ENCODE data around the gene ADSL.
A peak's percentile ranks its signal among the peaks of the same experiment; 100 is the strongest.

ADSL gene

DNA sequence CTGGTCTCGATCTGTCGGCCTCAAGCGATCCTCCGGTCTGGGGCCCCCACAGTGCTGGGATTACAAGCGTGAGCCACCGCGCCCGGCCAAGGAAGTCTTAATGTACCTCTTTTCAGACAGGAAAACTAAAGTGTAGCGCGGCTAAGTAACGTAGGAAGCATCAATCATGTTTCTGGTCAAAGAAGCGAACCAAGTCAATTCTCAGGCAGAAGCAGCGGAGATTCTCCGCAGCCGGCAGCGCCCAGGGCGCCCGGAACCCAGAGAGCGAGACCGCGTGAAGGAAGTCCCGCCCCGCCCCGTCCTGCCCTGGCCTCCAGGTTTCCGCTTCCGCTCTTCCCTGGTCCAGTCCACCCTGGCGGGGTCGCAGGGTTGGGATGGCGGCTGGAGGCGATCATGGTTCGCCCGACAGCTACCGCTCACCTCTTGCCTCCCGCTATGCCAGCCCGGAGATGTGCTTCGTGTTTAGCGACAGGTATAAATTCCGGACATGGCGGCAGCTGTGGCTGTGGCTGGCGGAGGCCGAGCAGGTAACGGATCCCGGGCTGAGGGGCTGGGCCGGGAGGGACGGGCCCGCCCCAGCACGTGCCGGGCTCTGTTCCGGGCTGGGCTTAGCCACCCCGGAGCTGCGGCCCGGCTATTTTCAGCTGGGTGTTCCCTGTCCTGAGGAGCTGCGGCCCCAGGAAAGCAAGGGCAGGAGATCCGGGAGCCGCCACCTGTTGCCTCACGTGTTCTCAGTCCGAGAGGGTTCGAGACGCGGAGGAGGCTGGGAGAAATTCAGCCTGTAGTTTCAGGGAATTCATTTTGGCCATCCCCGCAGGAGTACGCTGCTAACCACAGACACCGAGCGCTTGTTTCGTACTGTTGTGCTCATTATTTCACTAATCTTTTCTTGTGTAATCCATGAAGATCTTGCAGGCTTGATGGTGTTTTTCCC lies at the start of gene ADSL:
Gene ADSL (plus strand): TSS at position 316 of the 934 bp plus-strand sequence. CDS start 59 bp downstream, at position 375.
- peak; percentile 90 for DNase-seq
- H3K27ac ChIP-seq = peak within 1 kb of the TSS; percentile 86
- peaks cover 32% of the 10 kb centered on the region for H3K36me3 ChIP-seq
- TF ChIP-seq, protein P1, sequence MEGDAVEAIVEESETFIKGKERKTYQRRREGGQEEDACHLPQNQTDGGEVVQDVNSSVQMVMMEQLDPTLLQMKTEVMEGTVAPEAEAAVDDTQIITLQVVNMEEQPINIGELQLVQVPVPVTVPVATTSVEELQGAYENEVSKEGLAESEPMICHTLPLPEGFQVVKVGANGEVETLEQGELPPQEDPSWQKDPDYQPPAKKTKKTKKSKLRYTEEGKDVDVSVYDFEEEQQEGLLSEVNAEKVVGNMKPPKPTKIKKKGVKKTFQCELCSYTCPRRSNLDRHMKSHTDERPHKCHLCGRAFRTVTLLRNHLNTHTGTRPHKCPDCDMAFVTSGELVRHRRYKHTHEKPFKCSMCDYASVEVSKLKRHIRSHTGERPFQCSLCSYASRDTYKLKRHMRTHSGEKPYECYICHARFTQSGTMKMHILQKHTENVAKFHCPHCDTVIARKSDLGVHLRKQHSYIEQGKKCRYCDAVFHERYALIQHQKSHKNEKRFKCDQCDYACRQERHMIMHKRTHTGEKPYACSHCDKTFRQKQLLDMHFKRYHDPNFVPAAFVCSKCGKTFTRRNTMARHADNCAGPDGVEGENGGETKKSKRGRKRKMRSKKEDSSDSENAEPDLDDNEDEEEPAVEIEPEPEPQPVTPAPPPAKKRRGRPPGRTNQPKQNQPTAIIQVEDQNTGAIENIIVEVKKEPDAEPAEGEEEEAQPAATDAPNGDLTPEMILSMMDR (IDR thresholded peaks at IDR 0.05; ENCODE audit: low read depth, low read length) = no peak
- no peaks in the 10 kb centered on the region for H3K9me3 ChIP-seq (ENCODE audit: severe bottlenecking)
- peak within 1 kb of the TSS; percentile 94 for H3K4me3 ChIP-seq (ENCODE audit: low read depth, low read length)
- no peaks in the 10 kb centered on the region for H3K27me3 ChIP-seq (ENCODE audit: insufficient read depth, low read depth, severe bottlenecking)

DNA sequence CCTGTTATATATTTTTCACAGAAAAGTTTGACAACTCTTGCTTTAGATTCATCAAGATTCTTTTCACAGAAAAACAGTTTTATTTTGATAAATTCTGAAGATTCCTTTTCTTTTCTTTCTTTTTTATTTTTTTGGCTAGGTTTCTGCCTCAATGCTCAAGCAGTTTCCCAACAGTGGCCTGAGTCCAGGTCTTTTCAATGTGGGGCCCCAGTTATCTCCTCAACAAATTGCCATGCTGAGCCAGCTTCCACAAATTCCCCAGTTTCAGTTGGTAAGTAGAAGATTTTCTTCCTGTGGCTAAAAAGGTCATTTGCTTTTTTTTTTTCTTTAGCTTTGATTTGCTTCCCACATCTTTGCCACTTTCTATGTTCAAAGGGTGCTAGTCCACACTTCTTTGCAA lies 46.0 kb upstream of the ADSL start:
- no peak overlapping the region for H3K27ac ChIP-seq
- peaks cover 28% of the 10 kb centered on the region for H3K36me3 ChIP-seq

DNA sequence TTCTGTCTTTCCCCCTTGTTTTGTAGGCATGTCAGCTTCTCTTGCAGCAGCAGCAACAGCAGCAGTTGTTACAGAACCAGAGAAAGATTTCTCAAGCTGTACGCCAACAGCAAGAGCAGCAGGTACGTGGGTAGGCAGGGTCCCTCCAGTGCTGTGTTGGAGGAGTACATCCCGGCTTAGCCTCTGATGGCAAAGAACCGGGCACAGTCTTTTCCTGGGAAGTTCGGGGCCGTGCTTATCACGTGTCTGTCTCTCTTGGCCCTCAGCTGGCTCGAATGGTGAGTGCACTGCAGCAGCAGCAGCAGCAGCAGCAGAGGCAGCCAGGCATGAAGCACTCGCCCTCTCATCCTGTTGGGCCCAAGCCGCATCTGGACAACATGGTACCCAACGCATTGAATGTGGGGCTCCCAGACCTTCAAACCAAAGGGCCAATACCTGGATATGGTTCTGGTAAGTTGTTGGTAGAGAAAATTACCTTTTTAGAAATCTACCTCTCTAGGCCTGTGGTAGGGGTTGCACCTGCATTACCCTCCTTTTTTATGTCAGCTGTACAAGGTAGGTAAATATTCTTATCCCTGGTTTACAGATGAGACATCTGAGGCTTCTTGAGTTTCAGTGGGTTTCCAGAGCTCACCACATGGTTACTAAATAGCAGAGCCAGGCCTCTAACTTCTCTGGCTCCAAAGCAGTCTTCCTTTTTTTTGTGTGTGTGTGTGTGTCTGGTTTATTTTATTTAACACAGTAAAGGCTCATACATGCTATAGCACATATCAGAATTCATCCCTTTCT lies 45.2 kb upstream of the ADSL start:
- DNase-seq = no peak
- H3K36me3 ChIP-seq = peaks cover 28% of the 10 kb centered on the region
- H3K27me3 ChIP-seq (ENCODE audit: insufficient read depth, low read depth, severe bottlenecking) = no peaks in the 10 kb centered on the region
- no peak overlapping the region for H3K4me3 ChIP-seq (ENCODE audit: low read depth, low read length)
- no peaks in the 10 kb centered on the region for H3K9me3 ChIP-seq (ENCODE audit: severe bottlenecking)
- H3K27ac ChIP-seq = no peak overlapping the region
- TF ChIP-seq, protein P1 (IDR thresholded peaks at IDR 0.05; ENCODE audit: low read depth, low read length) = no peak

More for the DNA sequence above, 46.0 kb upstream of the ADSL start:
- Histone ChIP-seq H3K27me3 (ENCODE audit: insufficient read depth, low read depth, severe bottlenecking) (no peaks in the 10 kb centered on the region), H3K4me3 (ENCODE audit: low read depth, low read length) (no peak overlapping the region), H3K9me3 (ENCODE audit: severe bottlenecking) (no peaks in the 10 kb centered on the region)
- DNase-seq = no peak
- TF ChIP-seq, protein P1 (IDR thresholded peaks at IDR 0.05; ENCODE audit: low read depth, low read length) = no peak

DNA sequence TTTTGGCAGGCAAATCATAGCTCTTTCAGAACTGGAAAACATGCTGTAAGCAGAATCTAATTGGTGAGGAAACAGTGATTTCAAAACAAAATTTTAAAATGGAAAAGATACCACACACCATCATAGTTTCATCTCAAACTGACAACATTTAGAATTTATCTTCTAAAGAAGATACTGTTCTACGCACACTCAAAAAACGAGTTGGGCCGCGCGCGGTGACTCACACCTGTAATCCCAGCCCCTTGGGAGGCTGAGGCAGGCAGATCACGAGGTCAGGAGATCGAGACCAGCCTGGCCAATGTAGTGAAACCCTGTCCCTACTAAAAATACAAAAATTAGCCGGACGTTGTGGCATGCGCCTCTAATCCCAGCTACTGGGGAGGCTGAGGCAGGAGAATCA lies 44.2 kb upstream of the ADSL start:
- Histone ChIP-seq H3K4me3 (ENCODE audit: low read depth, low read length) (no peak overlapping the region), H3K9me3 (ENCODE audit: severe bottlenecking) (no peaks in the 10 kb centered on the region), H3K27me3 (ENCODE audit: insufficient read depth, low read depth, severe bottlenecking) (no peaks in the 10 kb centered on the region), H3K27ac (no peak overlapping the region), H3K36me3 (peaks cover 22% of the 10 kb centered on the region)
- no peak for DNase-seq
- TF ChIP-seq, protein P1 (IDR thresholded peaks at IDR 0.05; ENCODE audit: low read depth, low read length) = no peak

DNA sequence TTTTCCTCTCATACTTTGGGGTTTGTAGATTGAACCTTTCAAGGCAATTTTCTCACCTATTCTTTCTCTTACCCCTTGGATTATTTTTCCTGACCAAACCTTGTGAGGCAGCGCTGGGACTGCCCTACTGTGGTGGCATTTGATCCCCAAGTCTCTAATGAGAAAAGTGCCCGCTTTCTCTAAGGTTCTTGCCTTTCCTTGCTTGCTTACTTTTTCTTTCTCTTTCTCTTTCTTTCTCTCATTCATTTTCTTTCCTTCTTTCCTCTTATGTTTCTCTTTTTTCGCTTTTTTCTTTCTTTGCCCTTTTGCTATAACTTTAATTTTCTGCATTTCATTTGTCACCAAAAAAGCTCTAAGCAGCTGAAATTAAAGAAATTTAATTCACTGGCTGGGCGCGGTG lies 40.7 kb upstream of the ADSL start:
- TF ChIP-seq, protein P1 (IDR thresholded peaks at IDR 0.05; ENCODE audit: low read depth, low read length) = no peak
- Histone ChIP-seq H3K36me3 (peaks cover 23% of the 10 kb centered on the region), H3K27me3 (ENCODE audit: insufficient read depth, low read depth, severe bottlenecking) (no peaks in the 10 kb centered on the region), H3K27ac (no peak overlapping the region), H3K4me3 (ENCODE audit: low read depth, low read length) (no peak overlapping the region), H3K9me3 (ENCODE audit: severe bottlenecking) (no peaks in the 10 kb centered on the region)
- DNase-seq = no peak

Measured in WERI-Rb-1 (cell line).